ENCODE results near the gene SEPTIN7. TPM values are rescaled to one million over a fixed set of nuclear protein-coding genes. Genes with fewer than 3 reads are reported as not detected.

The SEPTIN7 gene
- total RNA-seq, 2 experiments from 2014 or later: 245 to 256 TPM

DNA sequence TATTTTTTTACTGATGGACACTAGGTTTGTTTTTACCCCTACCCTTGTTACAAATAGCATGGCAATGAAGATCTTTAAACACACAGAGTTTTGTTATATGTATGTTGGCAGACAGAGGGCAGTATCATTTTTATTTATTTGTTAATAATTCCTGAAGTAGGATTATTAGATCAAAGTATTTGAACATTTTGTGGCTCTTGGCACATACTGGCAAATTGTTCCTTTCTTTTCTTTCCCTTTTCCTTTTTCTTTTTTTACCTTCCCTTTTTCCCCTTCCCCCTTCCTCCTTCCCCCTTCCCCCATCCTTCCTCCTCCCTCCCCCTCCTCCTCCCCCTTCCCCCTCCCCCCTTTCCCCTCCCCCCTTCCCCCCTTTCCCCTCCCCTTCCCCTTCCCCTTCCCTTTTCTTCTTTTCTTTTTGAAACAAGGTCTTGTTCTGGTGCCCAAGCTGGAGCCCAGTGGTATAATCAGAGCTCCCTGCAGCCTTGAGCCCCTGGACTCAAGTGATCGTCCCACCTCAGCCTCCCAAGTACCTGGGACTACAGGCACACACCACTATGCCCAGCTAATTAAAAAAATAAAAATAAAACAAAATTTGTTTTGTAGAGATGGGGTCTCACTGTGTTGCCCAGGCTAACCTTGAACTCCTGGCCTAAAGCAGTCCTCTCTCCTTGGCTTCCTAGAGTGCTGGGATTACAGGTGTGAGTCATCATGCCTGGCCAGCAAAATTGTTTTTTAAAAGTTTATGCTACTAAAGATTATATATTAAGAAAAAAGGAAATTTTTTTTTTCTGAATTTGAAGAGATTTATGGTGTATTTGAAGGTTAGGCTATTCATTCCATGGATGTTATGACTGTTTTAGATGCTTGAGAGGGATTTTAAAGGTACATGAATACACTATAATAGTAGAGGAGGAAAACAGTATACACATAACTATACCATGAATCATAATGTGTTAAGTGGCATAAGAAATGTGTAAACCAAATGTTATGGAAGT, 39.3 kb downstream of the SEPTIN7 start:
- Mint-ChIP-seq H3K27ac (no peak overlapping the region), H3K9me3 (no peaks in the 10 kb centered on the region), H3K36me3 (peaks cover 30% of the 10 kb centered on the region)

DNA sequence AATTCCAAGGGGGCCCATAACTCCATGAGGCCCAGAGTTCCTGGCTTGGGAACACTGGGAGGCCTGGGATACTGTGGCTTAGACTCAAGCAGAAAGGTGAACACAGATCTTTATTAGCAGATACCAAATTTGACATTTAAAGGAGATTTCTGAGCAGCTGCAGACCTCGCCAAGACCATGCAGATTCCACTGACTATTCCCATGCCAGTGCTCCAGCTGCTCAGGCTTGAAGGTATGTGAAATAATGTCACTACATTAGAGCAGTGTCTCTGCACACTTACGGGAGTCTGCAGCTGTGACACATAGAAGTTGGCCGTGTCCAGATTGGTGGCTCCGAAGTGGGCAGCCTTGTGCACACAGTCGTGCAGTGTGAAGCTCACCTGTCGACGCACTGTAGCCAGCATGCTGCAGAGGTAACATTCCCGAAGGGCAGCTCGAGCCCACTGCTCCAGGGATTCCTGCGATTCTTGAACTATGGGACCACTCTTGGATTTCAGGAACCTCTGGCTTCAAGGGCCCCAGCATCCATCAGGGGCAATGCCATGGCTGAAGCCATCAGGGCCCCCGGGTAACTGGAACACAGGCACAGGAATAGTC, 46.1 kb downstream of the SEPTIN7 start:
- no peak for DNase-seq

More for the DNA sequence above, 39.3 kb downstream of the SEPTIN7 start:
- Mint-ChIP-seq H3K4me1 (peaks cover 29% of the 10 kb centered on the region), H3K4me3 (no peak overlapping the region), H3K27me3 (no peaks in the 10 kb centered on the region)
- DNase-seq: no peak

DNA sequence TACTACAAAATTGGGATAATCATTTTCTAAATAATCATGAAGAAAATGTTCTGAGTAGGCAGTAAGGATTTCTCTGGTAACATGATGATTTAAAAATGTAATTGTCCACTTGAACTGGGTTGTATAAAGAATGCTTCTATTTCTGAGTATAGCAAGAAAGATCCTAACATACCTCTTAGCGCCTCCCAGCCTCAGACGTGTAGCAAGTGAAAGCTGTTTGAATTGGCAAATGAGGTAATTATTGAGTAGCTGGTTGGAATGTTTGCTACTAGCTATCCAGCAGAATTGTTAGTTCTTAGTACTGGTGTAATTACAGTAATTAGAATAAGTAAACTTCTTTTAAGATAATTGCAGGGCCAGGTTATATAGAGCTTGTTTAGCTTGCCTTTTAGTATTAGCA, 47.9 kb downstream of the SEPTIN7 start:
- DNase-seq: no peak
- Mint-ChIP-seq H3K36me3 (peaks cover 52% of the 10 kb centered on the region), H3K27me3 (no peaks in the 10 kb centered on the region), H3K4me1 (peaks cover 39% of the 10 kb centered on the region), H3K27ac (no peak overlapping the region), H3K9me3 (no peaks in the 10 kb centered on the region), H3K4me3 (no peak overlapping the region)

More for the DNA sequence above, 46.1 kb downstream of the SEPTIN7 start:
- Mint-ChIP-seq H3K4me3 (no peak overlapping the region), H3K9me3 (no peaks in the 10 kb centered on the region), H3K27ac (no peak overlapping the region), H3K4me1 (peaks cover 37% of the 10 kb centered on the region), H3K27me3 (no peaks in the 10 kb centered on the region), H3K36me3 (peaks cover 43% of the 10 kb centered on the region)

DNA sequence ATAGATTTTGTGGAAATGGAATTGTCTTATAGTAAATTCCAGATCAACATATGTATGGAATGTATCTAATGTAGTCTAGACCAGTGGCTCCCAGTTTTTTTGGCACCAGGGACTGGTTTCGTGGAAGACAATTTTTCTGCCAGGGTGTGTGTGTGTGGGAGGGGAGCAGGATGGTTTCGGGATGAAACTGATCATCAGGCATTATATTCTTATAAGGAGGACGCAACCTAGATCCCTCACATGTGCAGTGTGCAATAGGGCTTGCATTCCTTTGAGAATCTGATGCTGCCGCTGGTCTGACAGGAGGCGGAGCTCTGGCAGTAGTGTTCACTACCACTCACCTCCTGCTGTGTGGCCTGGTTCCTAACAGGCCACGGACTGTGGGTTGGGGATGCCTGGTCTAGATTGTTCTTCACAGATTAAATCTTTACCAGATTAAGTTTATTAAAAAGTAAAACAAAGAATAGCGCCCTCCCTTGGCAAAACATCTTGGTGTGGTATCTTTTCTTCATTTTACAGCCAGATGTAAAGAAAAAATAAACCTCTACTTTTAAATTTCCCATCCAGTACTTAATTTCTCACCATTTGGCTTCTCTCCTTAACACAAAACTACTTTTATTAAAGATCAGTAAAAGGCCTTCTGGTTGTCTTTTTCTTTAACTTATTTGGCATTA, 48.4 kb downstream of the SEPTIN7 start:
- Mint-ChIP-seq H3K36me3 (peaks cover 50% of the 10 kb centered on the region), H3K27ac (no peak overlapping the region), H3K27me3 (no peaks in the 10 kb centered on the region), H3K4me3 (no peak overlapping the region), H3K9me3 (no peaks in the 10 kb centered on the region), H3K4me1 (peaks cover 38% of the 10 kb centered on the region)
- no peak for DNase-seq

DNA sequence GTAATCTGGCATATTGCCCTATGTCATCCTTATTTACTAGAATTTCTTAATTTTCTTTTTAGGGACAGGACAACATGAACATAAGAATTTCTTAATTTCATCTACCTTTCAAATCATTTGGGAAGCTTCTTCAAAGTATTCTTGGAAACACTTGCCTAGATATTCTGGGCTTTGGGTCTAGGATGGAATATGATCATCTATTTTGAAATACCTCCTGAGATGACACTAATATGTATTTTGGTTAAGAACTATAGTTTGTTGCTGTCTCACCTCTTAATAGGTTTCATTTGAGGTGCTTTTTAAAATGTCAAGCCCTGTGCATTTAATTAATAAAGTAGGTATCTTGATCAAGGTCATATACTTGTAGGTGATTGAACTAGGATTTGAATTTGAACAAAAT, 49.1 kb downstream of the SEPTIN7 start:
- Mint-ChIP-seq H3K27ac (no peak overlapping the region), H3K4me1 (peaks cover 39% of the 10 kb centered on the region), H3K27me3 (no peaks in the 10 kb centered on the region), H3K4me3 (no peak overlapping the region), H3K36me3 (peaks cover 45% of the 10 kb centered on the region), H3K9me3 (no peaks in the 10 kb centered on the region)
- no peak for DNase-seq

Other genes starting within 250 kb of the SEPTIN7 start
- 10 to 100 TPM; 19.1 to 21.3 TPM for gene HERPUD2, start 105.9 kb upstream of the SEPTIN7 start, total RNA-seq

All from activated naive CD8-positive, alpha-beta T cell treated with anti-CD3 and anti-CD28 coated beads for 36 hours (primary cell).